GM18508 (cell line): ENCODE measurements around the gene RNF130.

Experiments used
- ATAC-seq: cut with Tn5 transposase; IDR thresholded peaks from one replicate; pipeline ENCODE4 v1.9.1; 2021; ENCODE audit warnings: moderate number of reproducible peaks; ENCODE audit not compliant: insufficient read depth, unreplicated experiment

Gene RNF130, protein sequence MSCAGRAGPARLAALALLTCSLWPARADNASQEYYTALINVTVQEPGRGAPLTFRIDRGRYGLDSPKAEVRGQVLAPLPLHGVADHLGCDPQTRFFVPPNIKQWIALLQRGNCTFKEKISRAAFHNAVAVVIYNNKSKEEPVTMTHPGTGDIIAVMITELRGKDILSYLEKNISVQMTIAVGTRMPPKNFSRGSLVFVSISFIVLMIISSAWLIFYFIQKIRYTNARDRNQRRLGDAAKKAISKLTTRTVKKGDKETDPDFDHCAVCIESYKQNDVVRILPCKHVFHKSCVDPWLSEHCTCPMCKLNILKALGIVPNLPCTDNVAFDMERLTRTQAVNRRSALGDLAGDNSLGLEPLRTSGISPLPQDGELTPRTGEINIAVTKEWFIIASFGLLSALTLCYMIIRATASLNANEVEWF

GRCh38 chr5:180071531-180072255, at the start of gene RNF130:
Gene RNF130, minus strand, starts transcription at chr5:180071759. Its CDS starts 57 bp downstream, at chr5:180071702.
- ATAC-seq: no peak

GRCh38 chr5:180120237-180121101, 48.9 kb upstream of the RNF130 start:
- no peak for ATAC-seq

DNA sequence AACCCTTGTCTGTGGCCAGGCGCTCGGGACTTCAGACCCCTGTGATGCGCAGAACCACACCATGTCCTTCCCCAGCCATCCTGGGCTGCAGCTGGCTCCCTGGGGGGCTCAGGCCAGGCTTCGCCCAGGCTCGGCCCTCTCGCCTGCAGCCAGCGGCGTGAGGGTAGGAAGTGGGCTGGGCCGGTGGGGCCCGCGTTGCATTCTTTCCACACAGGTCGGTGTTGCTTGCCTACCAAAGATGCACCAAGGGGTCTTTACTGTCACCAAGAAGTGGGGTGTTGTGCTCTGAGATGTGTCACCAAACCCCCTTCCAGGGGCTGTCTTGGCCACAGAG, 48.3 kb upstream of the RNF130 start:
- no peak for ATAC-seq

DNA sequence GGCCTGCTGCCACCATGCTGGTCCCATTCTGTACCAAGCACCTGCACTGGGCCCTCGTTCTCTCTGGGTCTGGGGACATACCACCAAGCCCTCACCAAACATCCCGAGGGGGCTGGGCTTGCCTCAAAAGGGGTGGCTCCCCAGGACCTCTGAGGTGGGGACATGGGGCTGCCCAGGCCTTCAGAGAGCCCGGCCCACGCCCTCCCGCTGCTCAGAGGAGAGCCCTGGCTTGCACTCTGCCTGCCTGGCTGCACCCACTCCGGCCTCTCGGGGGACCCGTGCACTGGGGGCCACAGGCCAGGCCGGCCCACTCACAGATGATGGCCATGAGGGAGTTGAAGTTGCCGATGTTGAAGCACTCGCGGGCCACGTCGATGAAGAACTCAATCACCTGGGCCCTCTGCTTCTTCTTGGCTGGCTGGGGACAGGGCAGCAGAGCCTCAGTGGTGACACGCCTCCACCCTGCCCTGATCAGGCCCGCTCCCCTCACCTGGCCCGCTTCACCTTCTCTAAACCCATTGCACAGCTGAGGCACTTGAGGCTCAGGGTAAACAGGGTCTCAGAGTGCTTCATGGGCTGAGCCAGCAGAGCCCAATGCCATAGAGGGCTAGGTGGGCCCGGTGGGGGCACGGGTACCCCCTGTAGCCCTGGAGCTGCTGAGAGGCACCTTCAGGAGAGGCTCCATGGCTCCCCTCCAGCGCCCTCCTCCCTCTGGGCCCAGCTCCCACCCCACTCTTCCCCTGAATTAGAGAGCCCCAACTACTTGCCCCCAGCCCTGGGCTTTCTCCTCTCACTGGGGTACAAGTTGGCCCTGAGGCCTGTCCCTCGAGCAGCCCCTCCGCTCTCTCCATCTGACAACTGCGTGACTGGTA, 47.7 kb upstream of the RNF130 start:
- ATAC-seq: no peak

DNA sequence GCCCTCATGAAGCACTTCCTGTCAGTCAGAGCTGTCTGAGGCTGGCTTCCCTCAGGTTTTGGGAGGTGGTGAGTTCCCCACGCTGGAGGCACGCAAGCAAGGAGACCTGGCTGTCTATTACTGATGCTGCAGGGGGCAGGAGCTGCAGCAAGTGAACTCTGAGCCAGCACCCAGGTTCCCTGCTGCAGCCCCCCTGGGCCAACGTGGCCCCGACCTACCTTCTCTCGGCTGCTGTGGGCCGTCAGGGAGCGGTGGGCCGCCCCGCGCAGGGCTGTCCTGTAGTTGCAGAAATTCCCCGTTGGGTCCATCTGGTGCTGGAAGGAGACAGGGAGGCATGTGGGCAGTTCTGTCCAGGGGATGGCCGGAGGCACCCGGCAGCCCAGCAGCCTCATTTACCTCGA, 46.8 kb upstream of the RNF130 start:
- no peak for ATAC-seq

GRCh38 chr5:180117000-180117725, 45.6 kb upstream of the RNF130 start:
- no peak for ATAC-seq

DNA sequence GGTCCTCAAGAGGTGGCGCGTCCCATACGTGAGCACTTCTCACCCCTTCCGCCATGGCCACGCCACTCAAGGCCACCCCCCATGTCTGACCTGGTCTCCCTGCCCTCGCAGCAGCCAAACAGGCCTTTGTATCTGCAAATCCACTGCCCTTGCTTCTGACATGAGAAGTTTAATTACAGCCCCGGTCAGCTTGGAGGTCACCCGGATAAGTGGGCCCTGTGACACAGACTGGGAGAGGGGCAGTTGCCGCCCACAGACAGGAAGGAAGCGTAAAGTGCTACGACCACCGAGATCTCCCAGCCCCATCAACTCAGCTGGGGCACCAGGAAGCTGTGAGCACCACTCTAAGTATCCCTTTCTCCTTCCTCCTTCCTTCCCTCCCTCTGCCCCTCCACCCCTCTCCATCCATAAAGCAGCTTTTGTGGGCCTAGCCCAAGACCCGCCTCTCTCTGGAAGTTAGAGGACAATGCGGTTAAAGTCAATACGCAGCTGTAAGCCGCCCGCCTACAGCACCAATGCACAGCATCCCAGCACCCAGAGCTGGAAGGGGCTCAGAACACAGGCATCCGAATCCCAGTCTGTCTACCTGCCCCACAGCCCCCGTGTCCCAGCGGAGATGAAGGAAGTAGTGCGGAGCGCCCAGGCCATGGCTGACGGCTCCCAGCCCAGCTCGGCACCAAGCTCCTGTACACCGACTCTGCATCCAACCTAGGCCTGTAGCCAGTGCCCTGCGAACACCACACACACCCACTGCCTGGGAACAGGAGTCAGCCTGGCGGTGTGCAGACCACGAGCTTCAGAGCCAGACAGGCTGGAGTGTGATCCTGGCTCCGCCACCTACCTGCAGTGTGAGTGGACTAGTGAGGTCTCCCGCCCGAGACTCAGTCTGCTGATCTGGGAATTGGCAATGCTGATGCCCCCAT, 44.8 kb upstream of the RNF130 start:
- no peak for ATAC-seq

DNA sequence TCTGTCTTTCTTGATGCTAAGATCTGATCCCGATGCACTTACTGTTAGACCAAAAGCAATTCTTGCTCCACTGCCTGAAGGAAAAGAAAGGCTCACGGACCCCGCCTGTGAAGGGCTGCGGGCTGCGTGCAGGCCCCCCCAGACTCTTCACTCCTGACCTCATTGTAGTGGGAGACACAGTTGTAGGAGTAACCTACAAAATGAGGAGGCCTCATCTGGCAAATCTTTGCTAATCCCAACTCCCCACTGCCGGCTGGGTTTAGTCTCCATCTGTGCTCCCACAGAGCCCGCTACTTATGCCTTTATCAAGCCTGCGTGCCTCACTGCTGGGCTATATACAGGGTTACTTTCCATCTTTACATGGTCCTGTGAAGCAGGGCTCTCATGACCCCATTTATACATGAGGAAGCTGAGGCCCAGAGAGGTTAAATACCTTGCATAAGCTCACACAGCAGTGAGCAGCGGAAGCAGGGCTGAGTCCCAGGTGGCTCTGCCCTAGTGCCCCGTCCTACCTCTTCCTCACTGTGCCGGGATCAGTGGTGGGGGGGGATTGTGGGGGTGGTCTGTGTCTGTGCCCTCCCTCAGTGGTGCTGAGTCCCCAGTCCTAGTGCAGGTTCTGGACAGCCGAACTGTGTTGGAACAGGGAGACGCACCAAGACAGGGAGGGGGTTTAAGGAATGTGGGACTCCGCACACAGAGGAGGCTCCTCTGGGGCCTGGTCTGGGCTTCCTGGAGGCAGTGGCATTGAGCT, 43.9 kb upstream of the RNF130 start:
- ATAC-seq: no peak

DNA sequence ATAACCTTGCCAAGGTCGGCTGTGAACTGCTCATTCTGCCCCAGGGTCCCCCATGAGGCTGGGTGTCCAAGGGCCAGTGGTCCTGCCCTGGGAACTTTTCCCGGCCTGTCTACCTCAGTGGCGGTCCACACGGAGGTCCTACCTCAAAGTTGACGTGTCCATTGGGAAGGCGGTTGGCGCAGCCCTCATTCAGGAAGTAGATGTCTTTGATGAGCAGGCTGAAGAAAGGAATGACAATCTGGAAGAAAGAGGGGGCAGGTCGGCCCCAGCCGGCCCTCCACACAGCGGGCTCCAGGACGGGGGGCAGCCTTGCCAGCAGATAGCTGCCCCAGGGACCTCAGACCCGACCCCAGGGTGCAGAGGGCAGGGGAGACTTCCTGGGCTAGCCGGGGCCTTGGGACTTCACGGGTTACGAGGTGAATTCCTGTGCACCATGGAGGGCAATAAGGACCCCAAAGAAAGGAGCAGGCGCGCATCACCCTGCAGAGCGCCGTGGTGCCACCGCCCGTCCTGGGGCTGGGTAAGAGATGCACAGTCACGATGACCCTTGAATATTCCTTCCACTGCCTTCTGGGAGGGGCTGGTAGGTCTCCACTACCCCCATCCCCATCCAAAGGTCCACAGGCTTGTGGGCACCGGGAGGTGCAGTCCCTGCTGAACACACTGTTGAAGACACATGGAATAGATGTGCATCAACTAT, 42.9 kb upstream of the RNF130 start:
- no peak for ATAC-seq

DNA sequence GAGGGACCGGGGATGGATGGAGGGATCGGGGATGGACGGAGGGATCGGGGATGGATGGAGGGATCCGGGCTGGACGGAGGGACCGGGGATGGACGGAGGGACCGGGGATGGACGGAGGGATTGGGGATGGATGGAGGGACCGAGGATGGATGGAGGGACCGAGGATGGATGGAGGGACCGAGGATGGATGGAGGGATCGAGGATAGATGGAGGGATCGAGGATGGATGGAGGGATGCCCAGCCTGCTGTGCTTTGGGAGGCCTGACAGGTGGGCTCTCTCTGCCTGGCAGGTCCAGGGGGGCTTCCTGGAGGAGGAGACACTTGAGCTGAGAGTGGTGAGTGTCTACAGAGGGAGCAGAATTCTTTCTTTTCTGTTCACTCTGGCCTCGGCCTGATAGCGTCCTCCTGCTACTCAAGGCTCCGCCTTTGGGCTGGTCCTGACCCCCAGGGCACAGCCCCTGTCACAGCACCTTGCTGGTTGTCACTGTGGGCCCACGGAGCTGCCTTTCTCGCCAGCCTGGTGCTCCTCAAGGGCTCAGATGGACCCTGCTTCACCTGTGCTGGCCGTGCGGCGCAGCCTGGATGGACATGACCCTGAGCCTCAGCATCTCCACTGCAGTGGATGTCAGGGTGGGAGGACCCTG, 42.2 kb upstream of the RNF130 start:
- no peak for ATAC-seq

DNA sequence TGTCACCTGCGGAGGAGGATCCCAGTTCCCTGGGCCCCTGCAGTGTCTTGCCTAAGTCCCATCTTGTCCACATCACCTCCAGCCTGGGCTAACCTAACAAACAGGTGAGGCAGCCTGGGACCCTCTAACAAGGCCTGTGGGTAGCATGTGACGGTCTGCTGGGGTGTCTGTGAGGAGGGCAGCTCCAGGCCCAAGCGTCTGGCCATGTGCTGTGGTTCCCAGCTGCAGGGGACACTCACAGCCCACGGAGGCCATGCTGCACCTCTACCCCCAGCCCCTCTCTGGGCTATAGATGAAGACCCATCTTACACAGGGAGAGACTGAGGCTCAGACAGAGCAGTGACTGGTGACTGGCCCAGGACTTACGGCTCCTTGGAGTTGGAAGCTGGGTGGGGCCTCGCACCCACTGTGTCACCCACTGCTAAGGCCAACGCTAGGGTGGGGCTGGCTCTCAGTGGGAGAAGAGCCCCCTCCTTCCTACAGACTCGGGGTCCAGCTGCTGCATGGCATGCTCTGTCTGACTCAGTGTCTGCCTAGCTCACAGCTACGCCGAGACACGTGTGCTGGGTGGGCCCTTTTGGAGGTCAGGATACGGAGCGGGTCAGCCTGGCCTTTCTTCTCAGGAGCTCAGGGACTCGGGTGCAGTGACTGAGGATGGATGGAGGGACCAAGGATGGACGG, 40.8 kb upstream of the RNF130 start:
- no peak for ATAC-seq

DNA sequence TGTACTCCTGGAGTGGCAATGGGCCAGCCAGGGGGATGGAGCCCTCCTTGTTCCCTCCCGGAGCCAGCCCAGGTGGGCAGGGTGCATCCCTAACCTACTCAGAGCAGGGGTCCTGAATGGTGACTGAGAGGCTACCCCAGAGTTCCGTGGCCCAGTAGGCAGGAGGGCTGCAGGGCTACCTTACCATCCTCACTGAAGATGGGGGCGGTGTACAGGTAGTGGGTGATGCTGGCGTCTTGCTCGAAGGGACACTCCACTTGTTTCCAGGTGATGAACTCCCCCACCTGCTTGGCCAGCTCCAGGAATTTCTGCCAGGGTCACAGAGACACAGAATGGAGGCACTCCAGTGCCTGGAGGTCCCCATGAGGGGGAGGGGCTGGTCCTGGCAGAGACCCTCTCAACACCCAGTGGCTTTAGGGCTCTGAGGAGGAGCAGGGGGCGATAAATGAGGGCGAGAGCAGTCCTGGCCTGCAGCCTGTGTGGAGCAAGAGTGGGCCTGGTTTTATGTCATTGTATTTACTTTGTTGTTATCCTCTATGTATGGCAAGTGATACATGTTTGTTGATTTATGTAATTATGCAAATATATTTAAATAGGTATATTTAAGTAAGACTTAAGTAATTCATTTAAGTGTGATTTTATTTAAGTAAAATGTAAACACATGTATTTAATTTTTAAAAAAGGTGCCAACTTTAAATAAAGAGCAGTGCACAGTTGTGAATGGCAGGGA, 39.9 kb upstream of the RNF130 start:
- no peak for ATAC-seq

DNA sequence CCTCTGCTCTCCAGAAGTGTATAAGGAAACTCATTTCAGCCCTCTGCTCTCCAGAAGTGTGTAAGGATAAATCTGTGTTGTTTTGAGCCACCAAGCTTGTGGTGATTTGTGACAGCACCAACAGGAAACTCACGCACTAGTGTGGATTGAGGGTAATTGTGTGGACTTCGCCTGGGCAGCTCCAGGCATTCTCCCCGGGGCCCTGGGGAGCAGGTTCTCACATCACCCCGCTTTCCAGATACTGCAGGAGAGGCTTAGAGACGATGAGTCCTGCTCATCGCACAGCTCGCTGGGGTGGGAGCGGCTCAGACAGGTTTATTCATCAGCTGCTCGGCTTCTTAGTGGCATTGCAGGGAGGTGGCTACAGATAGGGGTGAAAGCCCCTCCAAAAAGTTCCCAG, 38.4 kb upstream of the RNF130 start:
- no peak for ATAC-seq

- ATAC-seq: no peak
Measured at GRCh38 chr5:180107005-180107404, 35.4 kb upstream of the RNF130 start.

DNA sequence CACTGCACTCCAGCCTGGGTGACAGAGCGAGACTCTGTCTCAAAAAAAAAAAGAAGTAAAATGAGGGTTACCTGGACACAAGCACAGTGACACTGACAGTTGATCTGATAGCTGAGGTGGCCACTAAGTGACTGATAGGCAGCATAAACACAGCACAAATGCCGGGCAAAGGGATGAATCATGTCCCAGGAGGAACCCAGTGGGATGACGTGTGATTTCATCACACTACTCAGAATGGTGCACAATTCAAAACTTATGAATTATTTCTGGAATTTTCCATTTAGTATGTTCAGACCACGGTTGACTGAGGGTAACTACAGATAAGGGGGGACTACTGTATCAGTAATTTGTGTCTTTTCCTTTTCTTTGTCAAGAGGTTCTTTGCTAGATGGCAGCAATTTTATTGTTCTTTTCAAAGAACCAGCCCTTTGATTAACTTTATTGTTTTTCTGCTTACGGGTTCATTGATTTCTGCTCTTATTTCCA, 34.3 kb upstream of the RNF130 start:
- ATAC-seq: no peak
